ENCODE results near the gene ANKHD1.

Gene ANKHD1

GRCh38 chr5:140401362-140402257 lies at the start of gene ANKHD1:
ANKHD1 (plus strand) TSS chr5:140401833; CDS start chr5:140401968, 135 bp downstream.
- peak; percentile 99 for DNase-seq

DNA sequence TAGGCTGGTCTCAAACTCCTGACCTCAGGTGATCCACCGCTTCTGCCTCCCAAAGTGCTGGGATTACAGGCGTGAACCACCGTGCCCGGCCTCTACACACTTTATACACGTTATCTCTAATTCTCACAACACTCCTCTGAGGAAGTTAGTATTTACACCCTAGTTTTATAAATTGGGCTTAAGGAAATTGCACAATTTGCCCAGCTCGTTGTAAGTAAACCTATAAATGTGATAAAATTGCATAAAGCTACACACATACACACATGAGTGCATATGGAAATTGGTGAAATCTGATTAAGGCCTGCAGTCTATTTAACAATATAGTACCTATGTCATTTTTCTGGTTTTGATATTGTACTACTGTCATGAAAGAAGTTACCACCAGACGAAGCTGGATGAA lies 46.1 kb upstream of the ANKHD1 start:
- DNase-seq: no peak

DNA sequence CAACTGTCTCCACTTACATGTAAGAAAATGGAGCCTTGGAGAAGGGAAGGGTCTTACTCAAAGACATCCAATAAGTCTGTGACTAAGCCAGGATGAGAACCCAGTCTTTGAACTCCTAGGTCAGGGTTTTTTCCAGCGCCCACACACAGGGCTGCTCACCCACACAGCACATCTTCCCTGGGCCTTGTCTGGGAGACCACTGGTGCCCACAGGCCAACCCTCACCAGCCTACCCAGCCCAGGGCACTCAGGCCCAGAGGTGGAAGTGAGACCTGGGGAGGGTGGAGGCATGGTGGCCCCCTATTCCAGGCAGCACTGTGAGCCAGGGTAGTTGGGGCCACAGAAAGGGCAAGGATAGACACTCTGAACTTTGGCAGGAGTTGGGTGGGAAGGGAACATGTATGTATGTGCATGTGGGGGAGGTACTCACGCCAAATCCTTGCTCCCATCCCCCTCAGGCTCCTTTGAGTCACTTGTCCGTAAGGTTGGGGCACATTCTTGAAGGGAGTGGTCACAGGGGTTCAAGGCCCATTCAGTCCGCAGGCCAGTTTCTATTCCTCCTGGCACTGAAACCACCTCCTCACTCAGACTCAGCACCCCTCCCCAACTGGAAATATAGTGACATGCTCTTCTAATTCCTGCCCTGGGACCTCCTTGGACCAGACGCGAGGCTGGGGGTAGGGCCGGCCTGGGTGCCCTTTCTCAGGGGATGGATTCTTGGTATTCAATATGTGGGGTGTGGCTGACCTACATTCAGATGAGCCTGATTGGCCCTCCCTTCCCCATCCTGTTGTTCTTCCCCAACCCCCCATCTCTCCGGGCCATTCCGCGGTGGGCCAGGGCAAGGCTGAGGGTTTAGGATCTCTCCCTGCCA lies 44.5 kb upstream of the ANKHD1 start:
- DNase-seq: no peak

DNA sequence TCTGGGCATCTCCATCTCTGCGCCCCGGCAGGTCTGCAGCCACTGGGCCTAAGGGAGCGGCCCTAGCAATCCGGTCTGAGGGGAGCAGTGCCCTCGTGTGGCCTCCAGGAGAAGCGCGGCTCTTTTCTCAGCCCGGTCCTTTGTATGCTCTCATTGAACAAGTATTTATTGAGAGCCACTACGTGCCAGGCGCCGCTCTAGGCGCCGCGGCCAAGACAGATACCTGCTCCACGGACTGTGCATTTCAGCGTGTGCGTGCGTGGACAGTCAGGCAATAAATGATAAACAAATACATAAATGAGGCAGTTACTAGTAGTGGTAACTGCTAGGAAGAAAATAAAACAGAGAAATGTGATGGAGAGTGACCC lies 43.9 kb upstream of the ANKHD1 start:
- peak; percentile 93 for DNase-seq

GRCh38 chr5:140358738-140359310 lies 42.8 kb upstream of the ANKHD1 start:
- no peak for DNase-seq

GRCh38 chr5:140360101-140360500 lies 41.5 kb upstream of the ANKHD1 start, which contains the start of gene SLC4A9:
SLC4A9 (plus strand) TSS chr5:140360194; CDS start chr5:140360237, 43 bp downstream.
- no peak for DNase-seq

GRCh38 chr5:140360681-140361479 lies 40.8 kb upstream of the ANKHD1 start:
- DNase-seq: no peak

DNA sequence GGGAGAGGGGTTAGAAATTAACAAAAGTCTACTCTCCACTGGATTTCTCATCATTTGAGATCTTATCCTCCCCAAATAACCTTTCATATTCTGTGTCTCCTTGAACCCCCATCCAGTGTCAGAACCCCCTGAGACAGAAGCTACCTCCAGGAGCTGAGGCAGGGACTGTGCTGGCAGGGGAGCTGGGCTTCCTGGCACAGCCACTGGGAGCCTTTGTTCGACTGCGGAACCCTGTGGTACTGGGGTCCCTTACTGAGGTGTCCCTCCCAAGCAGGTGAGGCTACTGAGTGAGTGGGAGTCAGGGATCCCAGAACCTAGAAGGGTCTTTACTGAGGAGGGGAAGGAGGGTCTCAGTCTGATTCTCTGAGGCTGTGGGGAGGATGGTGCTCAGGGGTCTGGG lies 39.7 kb upstream of the ANKHD1 start:
- no peak for DNase-seq

DNA sequence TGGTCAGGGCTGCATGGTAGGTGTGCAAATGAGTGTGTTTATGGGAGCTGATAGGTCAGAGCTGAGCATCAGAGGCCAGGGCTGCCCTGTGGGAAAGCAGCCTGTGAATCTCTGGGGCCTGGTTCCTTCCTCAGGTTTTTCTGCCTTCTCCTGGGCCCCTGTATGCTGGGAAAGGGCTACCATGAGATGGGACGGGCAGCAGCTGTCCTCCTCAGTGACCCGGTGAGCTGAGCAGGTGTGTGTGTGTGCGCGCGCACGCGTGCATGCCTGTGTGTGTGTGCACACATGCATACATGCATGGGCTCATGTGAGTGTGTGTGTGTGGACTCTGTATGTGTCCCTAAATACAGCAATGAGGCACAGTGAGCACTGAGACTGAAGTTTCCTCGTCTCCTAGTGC lies 39.3 kb upstream of the ANKHD1 start:
- no peak for DNase-seq

- DNase-seq: peak; percentile 75
Measured at GRCh38 chr5:140362875-140363630, 38.6 kb upstream of the ANKHD1 start.

- DNase-seq: no peak
Measured at GRCh38 chr5:140363631-140364471, 37.8 kb upstream of the ANKHD1 start.

DNA sequence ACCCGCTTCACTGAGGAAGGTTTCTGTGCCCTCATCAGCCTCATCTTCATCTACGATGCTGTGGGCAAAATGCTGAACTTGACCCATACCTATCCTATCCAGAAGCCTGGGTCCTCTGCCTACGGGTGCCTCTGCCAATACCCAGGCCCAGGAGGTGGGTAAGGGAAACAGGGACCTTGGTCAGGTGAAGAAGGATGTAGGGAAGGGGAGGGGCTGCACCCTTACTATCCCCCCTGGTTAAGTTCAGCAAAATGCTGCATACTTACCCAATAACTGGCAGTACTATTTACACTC lies 37.2 kb upstream of the ANKHD1 start:
- DNase-seq: no peak

- DNase-seq: no peak
Measured at GRCh38 chr5:140365282-140365681, 36.4 kb upstream of the ANKHD1 start.

DNA sequence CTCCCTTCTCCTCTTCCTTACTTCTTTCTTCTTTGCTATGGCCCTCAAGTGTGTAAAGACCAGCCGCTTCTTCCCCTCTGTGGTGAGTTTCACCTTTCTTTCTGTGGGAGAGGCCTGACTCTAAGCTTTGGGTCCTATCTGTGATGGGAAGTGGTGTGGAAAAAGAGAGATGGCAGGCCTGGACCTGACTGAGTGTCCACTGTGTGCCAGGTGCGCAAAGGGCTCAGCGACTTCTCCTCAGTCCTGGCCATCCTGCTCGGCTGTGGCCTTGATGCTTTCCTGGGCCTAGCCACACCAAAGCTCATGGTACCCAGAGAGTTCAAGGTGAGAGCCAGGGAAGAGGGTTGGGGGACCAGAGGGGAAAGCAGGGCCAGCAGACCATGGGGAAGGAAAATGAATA lies 35.7 kb upstream of the ANKHD1 start:
- DNase-seq: no peak

- no peak for DNase-seq
Measured at GRCh38 chr5:140366589-140367255, 34.9 kb upstream of the ANKHD1 start.

- no peak for DNase-seq
Measured at GRCh38 chr5:140367256-140368013, 34.2 kb upstream of the ANKHD1 start.

DNA sequence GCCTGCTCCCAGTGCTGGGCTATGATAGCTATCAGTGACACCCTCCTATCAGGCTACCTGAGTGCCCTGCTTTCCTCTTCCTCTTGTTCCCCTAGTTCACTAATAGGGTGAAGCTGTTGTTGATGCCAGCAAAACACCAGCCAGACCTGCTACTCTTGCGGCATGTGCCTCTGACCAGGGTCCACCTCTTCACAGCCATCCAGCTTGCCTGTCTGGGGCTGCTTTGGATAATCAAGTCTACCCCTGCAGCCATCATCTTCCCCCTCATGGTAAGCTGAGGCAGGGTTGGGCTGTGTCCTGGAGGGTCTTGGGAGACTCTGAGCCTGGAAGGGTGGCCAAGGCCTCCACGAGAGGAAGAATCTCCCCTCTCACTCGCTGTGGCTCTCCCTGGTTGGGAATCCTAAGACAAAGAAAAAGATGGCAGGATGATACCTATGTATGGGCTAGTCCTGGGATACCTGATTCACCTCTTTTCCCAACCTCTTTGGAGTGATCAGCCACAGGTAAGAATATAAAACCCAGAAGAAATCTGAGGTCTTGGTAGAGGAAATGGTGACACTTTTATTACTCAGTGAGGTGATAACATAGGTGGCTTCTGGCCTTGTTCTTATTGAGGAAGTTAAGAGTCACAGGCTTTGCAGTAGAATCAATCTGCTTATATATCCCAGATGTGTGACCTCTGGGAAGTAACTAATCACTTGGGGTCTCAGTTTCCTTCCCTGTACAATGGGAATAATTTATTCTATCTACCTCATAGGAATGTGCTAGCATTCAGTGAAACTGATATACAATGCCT lies 30.1 kb upstream of the ANKHD1 start:
- no peak for DNase-seq

- DNase-seq: peak; percentile 71
Measured at GRCh38 chr5:140372971-140373487, 28.6 kb upstream of the ANKHD1 start.

DNA sequence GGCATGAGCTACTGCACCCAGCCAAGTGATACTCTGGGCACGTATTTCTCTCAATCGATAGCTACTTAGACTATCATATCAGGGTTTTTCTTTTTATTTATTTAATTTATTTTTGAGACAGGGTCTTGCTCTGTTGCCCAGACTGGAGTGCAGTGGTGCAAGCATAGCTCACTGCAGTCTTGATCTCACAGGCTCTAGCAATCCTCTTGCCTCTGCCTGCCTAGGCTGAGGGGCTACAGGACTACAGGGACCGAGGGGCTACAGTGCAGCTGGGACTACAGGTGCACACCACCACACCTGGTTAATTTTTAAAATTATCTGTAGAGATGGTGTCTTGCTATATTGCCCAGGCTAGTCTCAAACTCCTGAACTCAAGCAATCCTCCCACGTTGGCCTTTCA lies 20.3 kb upstream of the ANKHD1 start:
- no peak for DNase-seq
